Activated naive CD4-positive, alpha-beta T cell treated with anti-CD3 and anti-CD28 coated beads, Interleukin-2, amount 10 ng/mL, durations not matched to agents 7 days and 5 days (primary cell): ENCODE data around the gene CLIC5.

Experiments used
- CTCF ChIA-PET: fragments of 350-600 bp; sonication (Branson Sonifier 250); formaldehyde crosslinking; loops from one replicate; lab custom pipeline; 2021; ENCODE audit warnings: antibody characterized with exemption; lab: Charles Lee
- DNase-seq: peaks from one replicate; pipeline ENCODE4 v3.0.0-alpha.2; 2020
- H3K27ac Mint-ChIP-seq: one replicate; pipeline ENCODE4 v1.8.0; 2021; ENCODE audit warnings: mild to moderate bottlenecking, moderate library complexity, mixed read lengths
- H3K27me3 Mint-ChIP-seq: one replicate; pipeline ENCODE4 v1.8.0; 2021; ENCODE audit warnings: mild to moderate bottlenecking, mixed read lengths
- H3K36me3 Mint-ChIP-seq: one replicate; pipeline ENCODE4 v1.8.0; 2021; ENCODE audit warnings: mixed read lengths
- H3K4me1 Mint-ChIP-seq: one replicate; pipeline ENCODE4 v1.8.0; 2021; ENCODE audit warnings: mixed read lengths
- H3K4me3 Mint-ChIP-seq: one replicate; pipeline ENCODE4 v1.8.0; 2021; ENCODE audit warnings: mild to moderate bottlenecking, moderate library complexity, mixed read lengths
- H3K9me3 Mint-ChIP-seq: one replicate; pipeline ENCODE4 v1.8.0; 2021; ENCODE audit warnings: mixed read lengths

CLIC5 gene

GRCh38 chr6:45972795-45973503 lies 42.7 kb downstream of the CLIC5 start:
- H3K36me3 Mint-ChIP-seq, result no peaks in the 10 kb centered on the region
- no peaks in the 10 kb centered on the region for H3K9me3 Mint-ChIP-seq
- H3K27me3 Mint-ChIP-seq, result peaks cover 5% of the 10 kb centered on the region
- DNase-seq, result no peak
- H3K4me3 Mint-ChIP-seq, result no peak overlapping the region
- no peak overlapping the region for H3K27ac Mint-ChIP-seq
- CTCF ChIA-PET, result no interaction called here
- H3K4me1 Mint-ChIP-seq, result peaks cover 11% of the 10 kb centered on the region

DNA sequence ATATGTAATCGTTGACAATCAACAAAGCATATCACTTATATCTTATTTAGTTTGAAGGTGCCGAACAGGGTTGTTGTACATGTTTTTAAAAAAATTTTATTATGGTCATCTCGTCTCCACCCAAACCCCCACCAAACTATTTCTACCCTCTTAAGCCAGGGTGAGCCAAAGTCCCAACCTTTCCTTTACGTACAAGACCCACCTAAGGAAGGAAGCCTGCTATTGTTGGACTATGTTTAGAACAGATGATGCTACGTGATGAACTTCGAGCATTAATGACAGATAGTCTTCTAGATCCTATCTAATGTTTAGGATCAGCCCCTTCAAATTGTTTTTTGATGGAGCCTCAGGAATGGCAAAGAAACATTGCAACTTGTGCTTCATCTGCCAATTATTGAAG lies 44.4 kb downstream of the CLIC5 start:
- no peak for DNase-seq
- Mint-ChIP-seq H3K27me3 (no peaks in the 10 kb centered on the region), H3K4me1 (peaks cover 11% of the 10 kb centered on the region), H3K36me3 (no peaks in the 10 kb centered on the region), H3K9me3 (no peaks in the 10 kb centered on the region), H3K4me3 (no peak overlapping the region), H3K27ac (no peak overlapping the region)
- CTCF ChIA-PET, result no interaction called here

GRCh38 chr6:45970326-45970725 lies 45.3 kb downstream of the CLIC5 start:
- H3K27ac Mint-ChIP-seq, result no peak overlapping the region
- H3K4me1 Mint-ChIP-seq, result peaks cover 11% of the 10 kb centered on the region

DNA sequence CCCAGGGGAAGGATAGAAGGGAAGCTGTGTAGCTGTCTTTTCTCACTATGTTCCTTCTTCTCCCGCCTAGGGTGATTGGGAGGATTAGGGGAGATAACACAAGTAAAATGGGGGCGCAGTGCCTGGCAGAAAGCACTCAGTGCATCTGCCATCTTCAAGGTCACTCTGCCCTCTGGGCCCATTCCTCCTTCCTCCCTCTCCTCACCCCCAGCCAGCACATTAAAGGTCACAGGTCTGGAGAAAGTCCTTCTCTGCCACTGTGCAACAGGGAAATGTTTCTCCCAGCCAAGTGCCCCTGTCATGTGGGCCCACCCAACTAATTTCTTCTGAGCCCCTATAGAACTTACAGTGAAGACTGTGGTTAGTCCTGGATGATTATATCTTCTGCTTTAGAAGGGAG lies 45.8 kb downstream of the CLIC5 start:
- no peak for DNase-seq
- H3K27me3 Mint-ChIP-seq, result no peaks in the 10 kb centered on the region
- no peaks in the 10 kb centered on the region for H3K9me3 Mint-ChIP-seq
- peaks cover 11% of the 10 kb centered on the region for H3K4me1 Mint-ChIP-seq
- CTCF ChIA-PET, result no interaction called here
- H3K4me3 Mint-ChIP-seq, result no peak overlapping the region
- H3K27ac Mint-ChIP-seq, result no peak overlapping the region
- H3K36me3 Mint-ChIP-seq, result no peaks in the 10 kb centered on the region

More at GRCh38 chr6:45970326-45970725, 45.3 kb downstream of the CLIC5 start:
- CTCF ChIA-PET, result no interaction called here
- no peak overlapping the region for H3K4me3 Mint-ChIP-seq
- H3K36me3 Mint-ChIP-seq, result no peaks in the 10 kb centered on the region
- no peaks in the 10 kb centered on the region for H3K9me3 Mint-ChIP-seq
- DNase-seq, result no peak
- H3K27me3 Mint-ChIP-seq, result no peaks in the 10 kb centered on the region

DNA sequence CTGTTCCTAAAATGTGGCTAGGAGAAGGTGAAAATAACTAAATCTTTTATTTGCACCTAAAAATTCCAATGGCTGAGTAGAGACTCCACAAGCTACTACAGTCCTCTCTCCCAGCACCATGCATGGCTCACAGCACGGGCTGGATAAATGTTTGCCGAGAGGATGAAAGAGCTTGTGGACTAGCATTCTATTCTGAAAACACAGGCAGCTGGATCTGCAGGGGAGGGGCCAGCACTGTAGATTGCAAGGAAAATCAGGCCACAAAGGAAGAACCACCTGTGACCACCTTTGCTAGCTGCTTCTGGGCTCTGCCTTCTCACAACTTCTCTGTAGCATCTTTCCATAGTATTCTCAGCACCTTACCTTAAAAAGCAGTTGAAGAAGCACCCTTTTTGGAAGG lies 46.6 kb downstream of the CLIC5 start:
- H3K4me3 Mint-ChIP-seq, result no peak overlapping the region
- no peaks in the 10 kb centered on the region for H3K36me3 Mint-ChIP-seq
- no peak for DNase-seq
- no peak overlapping the region for H3K27ac Mint-ChIP-seq
- CTCF ChIA-PET, result no interaction called here
- peaks cover 11% of the 10 kb centered on the region for H3K4me1 Mint-ChIP-seq
- no peaks in the 10 kb centered on the region for H3K9me3 Mint-ChIP-seq
- no peaks in the 10 kb centered on the region for H3K27me3 Mint-ChIP-seq

- no peaks in the 10 kb centered on the region for H3K27me3 Mint-ChIP-seq
- no peak overlapping the region for H3K4me3 Mint-ChIP-seq
- DNase-seq, result no peak
- no peak overlapping the region for H3K27ac Mint-ChIP-seq
- H3K36me3 Mint-ChIP-seq, result no peaks in the 10 kb centered on the region
- CTCF ChIA-PET, result no interaction called here
- H3K4me1 Mint-ChIP-seq, result peaks cover 11% of the 10 kb centered on the region
- H3K9me3 Mint-ChIP-seq, result no peaks in the 10 kb centered on the region
Observed at GRCh38 chr6:45967363-45967762, 48.3 kb downstream of the CLIC5 start.

GRCh38 chr6:45966797-45967196 lies 48.9 kb downstream of the CLIC5 start:
- Mint-ChIP-seq H3K9me3 (no peaks in the 10 kb centered on the region), H3K4me3 (no peak overlapping the region), H3K36me3 (no peaks in the 10 kb centered on the region), H3K4me1 (peaks cover 11% of the 10 kb centered on the region), H3K27me3 (no peaks in the 10 kb centered on the region), H3K27ac (no peak overlapping the region)
- DNase-seq, result no peak
- CTCF ChIA-PET, result no interaction called here

DNA sequence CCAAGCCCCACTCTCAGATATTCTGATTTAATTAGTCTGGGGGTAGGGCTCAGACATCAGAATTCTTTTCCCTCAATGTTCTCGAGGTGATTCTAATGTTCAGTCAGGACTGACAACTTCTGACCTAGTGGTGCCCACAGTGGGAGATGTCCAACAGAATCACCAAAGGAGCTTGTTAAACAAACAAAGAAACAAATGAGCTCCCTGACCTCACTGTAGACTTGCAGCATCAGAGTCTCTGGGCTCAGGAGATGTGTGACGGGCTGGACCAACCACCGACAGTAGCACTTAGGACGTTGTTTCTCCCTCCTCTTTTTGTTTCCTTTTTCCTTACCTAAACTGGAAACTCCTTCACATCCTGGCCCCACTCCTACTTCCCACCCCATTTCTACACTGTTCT lies 49.3 kb downstream of the CLIC5 start:
- CTCF ChIA-PET, result no interaction called here
- H3K4me1 Mint-ChIP-seq, result peaks cover 11% of the 10 kb centered on the region
- no peaks in the 10 kb centered on the region for H3K27me3 Mint-ChIP-seq
- no peak overlapping the region for H3K27ac Mint-ChIP-seq
- H3K4me3 Mint-ChIP-seq, result no peak overlapping the region
- no peak for DNase-seq
- no peaks in the 10 kb centered on the region for H3K9me3 Mint-ChIP-seq
- no peaks in the 10 kb centered on the region for H3K36me3 Mint-ChIP-seq

DNA sequence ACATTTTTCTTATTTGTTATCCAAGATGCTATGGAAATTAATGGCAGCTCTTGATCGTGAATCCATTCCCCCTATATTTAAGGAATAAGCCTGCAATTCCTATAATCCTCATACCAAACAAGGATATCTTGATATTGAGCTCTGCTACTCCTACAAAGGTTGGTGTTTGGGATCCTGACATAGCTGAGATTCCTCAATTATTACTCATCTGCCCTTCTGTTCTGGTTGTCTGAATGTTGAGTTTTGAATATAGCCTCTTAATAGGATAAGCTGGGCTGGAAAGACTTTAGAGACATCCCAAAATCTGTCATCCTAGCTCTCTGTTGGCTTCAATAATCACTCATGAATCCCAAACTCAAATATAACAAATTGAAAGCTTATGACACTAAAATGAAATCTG lies 49.9 kb downstream of the CLIC5 start:
- Mint-ChIP-seq H3K27me3 (no peaks in the 10 kb centered on the region), H3K36me3 (no peaks in the 10 kb centered on the region), H3K4me1 (peaks cover 10% of the 10 kb centered on the region), H3K27ac (no peak overlapping the region), H3K9me3 (no peaks in the 10 kb centered on the region), H3K4me3 (no peak overlapping the region)
- CTCF ChIA-PET, result interaction anchor here (1.5 kb wide), 1 partner anchor 35 kb away, joined by 4 read pairs; no protein-coding TSS in a partner anchor
- no peak for DNase-seq

DNA sequence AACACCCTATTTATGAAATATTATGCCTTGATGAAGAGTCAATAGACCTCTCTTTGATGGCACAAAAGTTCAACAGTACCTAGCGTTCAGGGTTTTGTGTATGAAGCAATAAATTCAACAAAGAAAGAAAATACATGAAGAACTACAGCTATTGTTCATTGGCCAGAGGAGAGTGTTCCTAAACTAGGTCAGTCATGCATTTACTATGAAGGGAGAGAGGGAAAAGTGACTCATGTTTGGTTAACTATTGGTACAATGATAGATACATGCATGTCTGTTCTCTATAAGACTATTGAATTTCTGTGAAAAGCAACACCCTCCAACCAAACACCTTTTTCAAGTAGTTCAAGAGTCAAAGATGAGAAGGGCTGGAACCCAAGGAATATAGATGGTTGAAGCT lies 50.7 kb downstream of the CLIC5 start:
- DNase-seq, result no peak
- H3K27ac Mint-ChIP-seq, result no peak overlapping the region
- H3K27me3 Mint-ChIP-seq, result peaks cover 4% of the 10 kb centered on the region
- H3K4me3 Mint-ChIP-seq, result no peak overlapping the region
- CTCF ChIA-PET, result interaction anchor here (0.6 to 1.5 kb wide), 2 partner anchors 34 to 578 kb away, joined by 3 to 4 read pairs; no protein-coding TSS in a partner anchor
- H3K9me3 Mint-ChIP-seq, result no peaks in the 10 kb centered on the region
- H3K36me3 Mint-ChIP-seq, result no peaks in the 10 kb centered on the region
- H3K4me1 Mint-ChIP-seq, result peaks cover 3% of the 10 kb centered on the region

DNA sequence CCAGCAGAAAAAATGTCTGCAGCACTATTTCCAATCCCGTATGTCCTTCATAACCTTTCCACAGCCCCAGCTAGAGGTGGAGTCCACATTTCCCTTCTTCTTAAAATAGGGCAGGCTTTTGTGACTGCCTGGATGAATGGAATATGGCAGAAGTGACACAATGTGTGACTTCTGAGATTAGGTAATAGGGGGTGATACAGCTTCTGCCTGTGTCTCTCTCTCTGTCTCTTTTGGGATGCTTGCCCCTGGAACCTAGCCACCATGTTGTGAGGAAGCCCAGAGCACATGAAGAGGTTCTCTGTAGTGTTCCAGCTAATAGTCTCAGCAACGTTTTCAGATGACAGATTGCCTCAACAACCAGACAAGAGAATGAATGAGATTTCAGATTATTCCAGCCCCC lies 51.4 kb downstream of the CLIC5 start:
- CTCF ChIA-PET, result interaction anchor here (0.6 to 1.5 kb wide), 2 partner anchors 33 to 578 kb away, joined by 3 to 4 read pairs; no protein-coding TSS in a partner anchor
- no peak overlapping the region for H3K4me3 Mint-ChIP-seq
- no peak overlapping the region for H3K27ac Mint-ChIP-seq
- no peak for DNase-seq
- no peaks in the 10 kb centered on the region for H3K4me1 Mint-ChIP-seq
- H3K36me3 Mint-ChIP-seq, result no peaks in the 10 kb centered on the region
- H3K27me3 Mint-ChIP-seq, result peaks cover 4% of the 10 kb centered on the region
- no peaks in the 10 kb centered on the region for H3K9me3 Mint-ChIP-seq

DNA sequence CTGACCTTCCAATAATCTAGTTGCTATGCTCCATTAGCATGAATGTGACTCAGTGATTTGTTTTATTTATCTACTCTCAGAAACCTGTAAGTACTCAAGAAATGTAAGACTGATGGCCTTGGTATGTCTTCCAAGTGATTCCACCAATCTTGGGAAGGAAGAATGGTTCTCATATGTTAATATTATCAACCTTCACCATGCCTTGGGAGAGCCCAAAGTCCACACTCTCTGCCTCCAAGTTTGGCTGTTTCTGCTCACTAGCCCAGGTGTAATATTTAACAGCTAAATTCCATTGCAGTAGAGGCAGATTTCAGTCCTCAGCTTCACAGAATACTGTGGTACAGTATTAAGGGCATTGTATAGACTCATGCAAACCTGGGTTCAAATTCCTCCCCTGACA lies 51.8 kb downstream of the CLIC5 start:
- H3K27ac Mint-ChIP-seq, result no peak overlapping the region
- CTCF ChIA-PET, result no interaction called here
- no peaks in the 10 kb centered on the region for H3K9me3 Mint-ChIP-seq
- no peak overlapping the region for H3K4me3 Mint-ChIP-seq
- no peaks in the 10 kb centered on the region for H3K36me3 Mint-ChIP-seq
- peaks cover 4% of the 10 kb centered on the region for H3K27me3 Mint-ChIP-seq
- no peaks in the 10 kb centered on the region for H3K4me1 Mint-ChIP-seq
- no peak for DNase-seq

GRCh38 chr6:45961125-45961524 lies 54.5 kb downstream of the CLIC5 start:
- Mint-ChIP-seq H3K27me3 (peaks cover 4% of the 10 kb centered on the region), H3K9me3 (no peaks in the 10 kb centered on the region), H3K36me3 (no peaks in the 10 kb centered on the region), H3K4me1 (no peaks in the 10 kb centered on the region), H3K27ac (no peak overlapping the region), H3K4me3 (no peak overlapping the region)
- DNase-seq, result no peak
- CTCF ChIA-PET, result interaction anchor here (0.6 kb wide), 1 partner anchor 14 kb away, joined by 3 read pairs; no protein-coding TSS in a partner anchor

GRCh38 chr6:45959534-45960145 lies 56.0 kb downstream of the CLIC5 start:
- DNase-seq, result no peak
- CTCF ChIA-PET, result no interaction called here
- no peak overlapping the region for H3K4me3 Mint-ChIP-seq

DNA sequence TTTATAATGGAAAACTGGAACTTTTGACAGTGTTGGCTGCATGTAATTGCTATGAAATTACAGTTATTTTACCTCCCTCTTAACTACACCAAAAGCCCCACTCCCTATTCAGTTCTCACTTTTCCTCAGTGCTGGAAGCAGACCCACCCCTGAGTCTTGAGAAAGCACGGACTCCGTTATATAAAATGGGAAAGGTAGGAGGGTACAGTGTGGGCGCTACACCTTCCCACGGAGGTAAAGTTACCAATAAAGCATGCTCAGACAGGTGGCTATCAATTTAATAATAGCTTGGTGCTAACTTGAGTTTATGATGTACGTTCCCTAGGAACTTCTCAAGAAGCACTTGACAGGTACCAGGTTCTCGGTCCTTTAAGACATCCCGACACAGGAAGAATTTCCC lies 59.0 kb downstream of the CLIC5 start:
- CTCF ChIA-PET, result no interaction called here
- Mint-ChIP-seq H3K27ac (no peak overlapping the region), H3K27me3 (peaks cover 4% of the 10 kb centered on the region), H3K36me3 (no peaks in the 10 kb centered on the region), H3K4me3 (no peak overlapping the region), H3K9me3 (no peaks in the 10 kb centered on the region), H3K4me1 (no peaks in the 10 kb centered on the region)
- DNase-seq, result no peak

More at GRCh38 chr6:45959534-45960145, 56.0 kb downstream of the CLIC5 start:
- H3K9me3 Mint-ChIP-seq, result no peaks in the 10 kb centered on the region
- H3K27ac Mint-ChIP-seq, result no peak overlapping the region
- peaks cover 4% of the 10 kb centered on the region for H3K27me3 Mint-ChIP-seq
- no peaks in the 10 kb centered on the region for H3K4me1 Mint-ChIP-seq
- H3K36me3 Mint-ChIP-seq, result no peaks in the 10 kb centered on the region
